Activated naive CD4-positive, alpha-beta T cell treated with Interleukin-2 at 50 U/mL for 16 hours (primary cell): ENCODE measurements around the gene LAMA5.

ENCODE experiments used
- DNase-seq: peaks from one replicate; pipeline ENCODE4 v3.0.0-alpha.2; 2020

LAMA5 gene

DNA sequence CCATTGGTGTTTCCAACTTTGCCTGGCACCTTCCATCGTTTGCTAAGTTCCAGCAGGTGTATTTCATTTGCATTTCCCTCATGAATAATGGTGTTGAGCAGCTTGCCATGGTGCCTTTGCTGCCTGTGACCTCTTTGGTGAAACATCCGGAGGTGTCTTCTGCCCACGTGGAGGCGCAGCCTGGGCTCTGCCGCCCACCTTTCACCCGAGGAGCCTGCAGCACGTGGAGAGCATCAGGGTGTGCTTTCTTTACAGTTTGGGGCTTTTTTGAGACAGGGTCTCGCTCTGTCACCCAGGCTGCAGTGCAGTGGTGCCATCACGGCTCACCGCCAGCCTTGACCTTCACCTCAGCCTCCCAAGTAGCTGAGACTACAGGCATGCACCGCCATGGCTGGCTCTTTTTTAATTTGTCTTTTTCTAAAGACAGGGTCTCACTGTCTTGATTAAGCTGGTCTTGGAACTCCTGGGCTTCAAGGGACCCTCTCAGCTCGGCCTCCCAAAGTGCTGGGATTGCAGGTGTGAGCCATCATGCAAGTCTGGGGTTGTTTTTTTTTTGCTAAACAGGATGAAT is 67.4 kb downstream of the LAMA5 start:
- DNase-seq = no peak

DNA sequence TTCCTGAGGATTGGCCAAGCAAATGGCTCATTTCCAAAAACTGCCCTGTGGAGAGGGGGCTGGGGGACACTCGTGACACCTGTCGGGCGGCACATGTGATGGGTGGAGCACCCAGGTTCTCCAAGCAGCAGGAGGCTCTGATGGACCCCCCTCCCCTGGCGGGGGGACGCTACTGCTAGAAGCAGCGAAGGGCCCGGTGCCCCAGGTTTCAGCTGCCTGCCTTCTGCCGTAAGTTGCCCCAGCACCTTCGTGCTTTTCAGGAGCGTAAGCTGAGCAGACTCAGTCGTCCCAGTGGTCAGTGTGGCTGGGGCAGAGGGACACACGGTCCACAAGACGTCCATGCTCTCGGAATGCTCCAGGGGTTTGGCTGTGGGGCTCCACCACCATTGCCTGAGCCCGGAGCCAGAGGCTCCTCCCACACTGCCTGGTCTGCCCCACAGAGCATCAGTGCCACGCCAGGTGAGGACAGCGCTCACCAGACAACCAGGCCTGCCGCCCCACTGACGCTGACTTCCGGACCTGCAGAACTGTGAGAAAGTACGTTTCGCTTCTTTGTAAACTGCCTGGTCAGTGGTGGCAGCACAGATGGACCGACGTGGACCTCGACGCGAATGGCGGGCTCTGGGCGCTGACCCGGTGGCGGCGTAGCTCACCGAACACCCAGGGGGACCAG is 68.4 kb downstream of the LAMA5 start:
- no peak for DNase-seq

DNA sequence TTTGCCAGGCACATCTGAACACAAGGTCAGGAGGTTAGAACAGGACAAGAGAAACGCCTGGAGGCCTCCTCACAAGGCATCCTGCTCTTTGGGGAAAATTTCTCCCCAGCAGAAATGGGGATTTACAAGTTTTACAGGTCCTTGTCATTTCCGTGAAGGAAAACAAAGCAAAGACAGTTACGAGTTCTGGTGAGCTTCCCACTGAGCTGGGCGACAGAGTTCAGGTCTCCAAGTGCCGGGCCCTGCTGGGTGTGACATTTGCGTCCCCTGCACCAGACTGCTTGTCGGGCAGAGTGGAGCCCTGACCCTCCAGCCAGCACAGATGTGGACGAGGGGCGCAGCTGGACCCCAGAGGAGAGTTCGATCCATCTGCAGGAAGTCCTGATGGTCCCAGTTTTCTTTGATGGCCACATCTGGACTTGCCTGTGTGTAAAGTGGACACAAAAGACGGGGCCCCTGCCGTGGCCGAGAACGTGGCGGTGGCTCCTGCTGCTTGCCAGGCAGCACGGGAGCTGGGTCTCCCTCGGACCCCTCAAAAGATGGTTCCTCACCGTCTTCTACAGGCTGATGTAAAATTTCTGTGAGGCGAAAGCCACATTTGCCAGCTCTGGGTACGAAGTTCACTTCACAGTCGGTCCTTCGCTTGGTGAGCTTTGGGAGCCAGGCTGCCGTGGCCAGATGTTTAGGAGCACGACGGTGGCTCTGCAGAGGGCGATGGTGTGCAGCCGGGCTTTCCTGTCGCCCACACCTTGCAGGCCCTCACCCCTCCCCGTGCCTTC is 69.5 kb downstream of the LAMA5 start:
- DNase-seq = no peak

DNA sequence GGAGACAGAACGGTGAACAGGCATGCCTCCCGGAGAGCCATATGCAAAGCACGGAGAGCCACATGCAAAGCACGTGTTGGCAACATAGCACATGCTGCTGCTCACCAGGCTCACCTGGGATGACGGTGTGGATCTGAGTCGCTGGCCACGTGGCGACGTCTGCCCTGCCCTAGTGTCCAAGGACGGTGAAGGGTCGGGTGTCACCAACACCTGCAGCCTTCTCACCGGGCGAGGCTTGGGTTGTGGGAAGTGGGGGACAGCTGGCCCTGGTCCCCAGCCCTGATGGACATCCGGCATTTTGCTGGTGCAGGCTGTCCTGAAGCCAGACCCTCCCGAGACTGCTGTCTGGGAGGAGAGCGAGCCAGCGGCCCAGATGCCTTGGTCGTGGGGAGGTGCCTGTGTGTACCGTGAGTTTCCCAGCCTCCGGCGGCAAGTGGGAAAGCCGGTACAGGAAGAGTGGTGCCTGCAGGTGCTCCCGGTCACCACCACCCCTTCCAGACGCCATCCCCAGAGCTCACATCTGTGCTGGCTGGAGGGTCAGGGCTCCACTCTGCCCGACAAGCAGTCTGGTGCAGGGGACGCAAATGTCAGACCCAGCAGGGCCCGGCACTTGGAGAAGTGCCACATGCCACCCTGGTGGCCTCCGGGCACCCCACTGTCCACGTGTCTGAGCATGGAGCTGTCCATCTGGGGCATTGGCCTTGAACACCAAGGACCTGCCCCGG is 70.2 kb downstream of the LAMA5 start:
- no peak for DNase-seq

DNA sequence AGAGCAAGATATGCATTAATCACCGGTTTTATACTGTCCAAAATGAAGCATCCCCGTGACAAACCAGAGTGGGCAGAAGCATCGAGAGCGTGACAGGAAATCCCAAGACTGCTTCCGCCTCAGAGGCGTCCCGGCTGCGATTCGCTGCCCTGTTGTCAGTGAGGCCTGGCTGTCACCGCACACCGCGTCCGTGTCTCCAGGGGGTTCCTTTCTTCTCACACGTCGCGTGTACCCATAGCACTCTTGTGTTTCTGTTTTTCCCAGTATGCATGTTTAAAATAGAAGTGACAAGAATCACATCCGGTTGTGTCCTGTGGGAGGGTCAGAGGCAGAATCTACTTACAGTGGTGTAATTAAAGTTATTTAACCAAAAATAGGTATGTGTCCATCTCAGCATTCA is 72.6 kb downstream of the LAMA5 start:
- DNase-seq = no peak

DNA sequence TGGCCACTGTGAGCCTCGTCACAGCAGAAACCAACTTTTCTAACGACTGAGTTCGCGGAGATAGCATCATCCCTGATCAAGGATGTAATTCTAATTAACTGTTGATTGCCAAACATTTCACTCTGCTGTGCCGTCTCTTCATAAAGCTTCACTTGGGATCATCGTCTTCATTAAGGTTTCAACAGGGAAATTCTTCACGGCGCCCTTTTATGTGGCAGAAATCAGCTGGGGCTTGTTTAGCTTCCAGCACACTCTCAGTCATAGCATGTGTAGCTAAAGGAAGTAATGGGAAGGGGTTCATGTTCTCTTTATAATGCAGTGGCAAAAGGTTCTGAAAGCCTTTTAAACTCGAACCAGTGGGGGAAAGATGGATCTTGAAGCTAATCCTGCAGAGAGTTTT is 73.2 kb downstream of the LAMA5 start:
- no peak for DNase-seq

DNA sequence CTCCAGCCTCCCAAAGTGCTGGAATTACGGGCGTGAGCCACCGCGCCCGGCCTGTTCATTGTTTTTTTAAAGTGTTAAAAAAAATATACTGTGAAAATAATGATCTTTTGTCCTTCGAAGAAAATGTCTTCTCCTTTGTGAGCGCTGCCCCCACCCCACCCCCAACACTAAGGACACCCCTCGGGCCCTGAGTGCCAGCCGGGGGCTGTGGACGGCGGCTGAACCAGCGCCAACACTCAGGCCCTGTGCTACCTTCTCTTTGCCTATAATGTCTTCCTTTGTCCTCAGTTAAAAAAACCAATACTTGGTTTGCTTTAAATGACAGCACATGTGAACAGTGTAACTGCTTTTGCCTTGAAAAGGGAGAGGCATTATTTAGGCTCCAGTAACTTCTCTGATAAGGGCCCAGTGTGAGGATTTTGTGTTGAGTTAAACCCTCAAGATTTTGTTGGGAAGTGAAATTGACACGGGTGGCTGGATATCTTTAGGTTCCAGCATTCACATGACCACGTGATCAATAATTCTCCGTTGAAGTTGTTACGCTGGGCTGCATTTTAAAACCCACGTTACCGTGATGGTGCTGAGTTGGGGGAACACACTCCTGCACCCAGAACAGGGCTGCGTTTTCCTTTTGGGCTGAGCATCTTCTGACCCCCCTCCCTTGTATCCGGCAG is 73.9 kb downstream of the LAMA5 start:
- no peak for DNase-seq

DNA sequence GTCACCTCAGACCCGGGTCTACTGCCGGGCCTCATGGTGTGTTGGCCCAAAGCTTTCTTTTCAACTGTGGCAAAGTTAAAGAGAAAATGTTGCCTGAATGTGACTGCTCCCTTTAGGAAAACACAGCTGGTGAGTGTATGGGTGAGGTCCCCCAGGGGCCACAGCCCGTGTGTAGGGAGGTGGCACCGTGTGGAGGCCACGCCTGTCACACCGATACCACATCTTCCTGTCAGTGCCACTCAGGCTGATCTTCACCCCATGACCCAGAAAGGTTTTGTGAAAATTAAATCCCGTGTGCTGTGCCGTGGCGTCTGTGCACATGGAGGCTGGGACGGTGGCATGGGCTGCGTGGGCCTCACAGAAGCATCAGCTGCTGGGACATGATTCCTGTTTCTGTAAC is 75.0 kb downstream of the LAMA5 start:
- no peak for DNase-seq

DNA sequence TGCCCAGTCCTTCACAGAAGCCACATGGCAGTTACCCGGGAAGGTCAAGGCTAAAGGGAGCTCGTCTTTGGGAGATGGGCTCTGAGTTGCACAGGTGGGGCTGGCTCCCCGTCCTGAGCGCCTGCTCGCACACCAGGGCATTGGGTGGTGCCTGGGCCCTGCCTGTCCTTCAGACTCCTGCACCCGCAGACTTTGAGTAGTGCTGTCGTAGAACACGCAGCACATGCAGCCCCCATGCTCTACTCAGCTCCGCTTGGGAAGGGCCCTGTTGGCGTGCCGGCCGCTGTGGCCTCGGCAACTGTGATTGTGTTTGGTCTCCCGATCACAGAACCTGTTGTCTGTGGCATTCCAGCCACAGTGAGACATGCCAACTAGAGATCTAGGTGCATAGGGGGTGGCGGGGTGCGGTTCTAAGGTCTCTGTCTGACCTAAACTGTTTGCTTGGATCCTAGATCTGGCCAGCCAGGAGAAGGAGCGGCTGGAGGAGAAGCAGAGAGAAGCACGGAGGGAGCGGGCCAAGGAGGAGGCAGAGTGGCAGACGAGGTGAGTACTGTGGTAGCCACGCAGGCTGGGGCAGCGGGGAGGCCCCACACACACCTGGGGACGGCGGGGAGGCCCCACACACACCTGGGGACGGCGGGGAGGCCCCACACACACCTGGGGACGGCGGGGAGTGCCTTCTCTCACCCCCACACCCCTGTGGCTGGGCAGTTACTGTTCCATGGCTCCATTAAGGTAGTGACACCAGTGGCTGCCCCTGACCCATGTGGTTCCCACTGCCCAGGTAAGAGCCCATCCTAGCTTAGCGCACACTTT is 75.7 kb downstream of the LAMA5 start:
- DNase-seq = no peak

DNA sequence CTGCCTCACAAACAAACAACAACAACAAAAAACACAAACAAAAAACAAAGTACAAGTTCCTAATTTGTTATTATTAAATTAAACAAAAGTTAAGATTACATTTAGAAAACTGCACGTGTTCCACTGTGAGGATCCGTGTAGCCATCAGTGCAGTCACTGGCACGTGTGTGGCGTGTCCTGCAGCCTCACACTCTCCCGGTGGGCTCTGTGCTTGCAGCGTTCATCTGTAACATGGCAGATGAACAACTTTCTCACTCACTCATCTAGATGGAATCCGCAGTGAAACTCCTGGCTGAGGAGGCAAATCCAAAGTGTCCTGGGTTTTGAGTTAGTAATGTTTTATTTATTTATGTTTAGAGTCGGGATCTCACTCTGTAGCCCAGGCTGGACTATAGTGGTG is 77.2 kb downstream of the LAMA5 start:
- DNase-seq = no peak

DNA sequence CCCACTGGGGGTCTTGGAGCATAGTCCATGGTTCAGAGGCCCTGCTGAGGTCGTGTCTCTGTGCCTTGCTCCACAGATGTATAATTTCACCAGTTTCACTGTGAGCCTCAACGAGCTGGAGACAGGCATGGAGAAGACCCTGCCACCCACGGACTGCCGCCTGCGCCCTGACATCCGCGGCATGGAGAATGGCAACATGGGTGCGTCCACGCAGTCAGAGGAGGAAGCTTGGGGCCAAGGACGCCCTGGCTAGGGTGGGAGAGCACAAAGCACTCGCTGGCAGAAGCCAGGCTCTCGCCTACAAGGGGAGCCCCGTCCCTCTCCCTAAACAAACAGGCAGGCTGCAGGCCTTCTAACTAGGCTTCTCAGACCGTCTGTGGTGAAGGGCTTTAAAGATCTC is 78.0 kb downstream of the LAMA5 start:
- DNase-seq = no peak

DNA sequence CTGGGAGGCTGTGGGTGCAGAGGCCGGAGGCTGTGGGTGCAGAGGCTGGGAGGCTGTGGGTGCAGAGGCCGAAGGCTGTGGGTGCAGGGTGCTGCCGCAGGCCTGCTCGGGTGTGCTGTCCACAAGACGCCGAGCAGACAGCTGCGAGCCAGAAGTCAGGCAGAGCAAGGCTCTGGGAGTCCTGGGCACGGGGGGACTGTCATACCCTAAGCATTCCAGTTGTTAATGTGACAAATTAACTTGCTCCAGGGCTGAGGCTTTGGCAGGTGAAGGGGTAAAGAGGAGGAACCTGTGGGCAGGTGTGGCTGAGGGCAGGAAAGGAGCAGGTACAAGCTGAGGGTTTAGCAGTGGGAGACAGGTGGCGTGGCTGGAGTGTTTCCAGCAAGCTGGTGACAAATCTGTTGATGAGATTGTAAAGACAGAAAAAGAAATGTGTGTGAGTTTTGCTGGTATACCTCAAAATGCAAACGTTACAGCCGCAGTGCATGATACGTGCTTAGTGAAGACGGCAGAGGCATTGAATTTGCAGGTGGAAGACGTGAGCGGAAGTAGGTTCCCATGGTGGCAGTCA is 78.5 kb downstream of the LAMA5 start:
- DNase-seq = no peak

DNA sequence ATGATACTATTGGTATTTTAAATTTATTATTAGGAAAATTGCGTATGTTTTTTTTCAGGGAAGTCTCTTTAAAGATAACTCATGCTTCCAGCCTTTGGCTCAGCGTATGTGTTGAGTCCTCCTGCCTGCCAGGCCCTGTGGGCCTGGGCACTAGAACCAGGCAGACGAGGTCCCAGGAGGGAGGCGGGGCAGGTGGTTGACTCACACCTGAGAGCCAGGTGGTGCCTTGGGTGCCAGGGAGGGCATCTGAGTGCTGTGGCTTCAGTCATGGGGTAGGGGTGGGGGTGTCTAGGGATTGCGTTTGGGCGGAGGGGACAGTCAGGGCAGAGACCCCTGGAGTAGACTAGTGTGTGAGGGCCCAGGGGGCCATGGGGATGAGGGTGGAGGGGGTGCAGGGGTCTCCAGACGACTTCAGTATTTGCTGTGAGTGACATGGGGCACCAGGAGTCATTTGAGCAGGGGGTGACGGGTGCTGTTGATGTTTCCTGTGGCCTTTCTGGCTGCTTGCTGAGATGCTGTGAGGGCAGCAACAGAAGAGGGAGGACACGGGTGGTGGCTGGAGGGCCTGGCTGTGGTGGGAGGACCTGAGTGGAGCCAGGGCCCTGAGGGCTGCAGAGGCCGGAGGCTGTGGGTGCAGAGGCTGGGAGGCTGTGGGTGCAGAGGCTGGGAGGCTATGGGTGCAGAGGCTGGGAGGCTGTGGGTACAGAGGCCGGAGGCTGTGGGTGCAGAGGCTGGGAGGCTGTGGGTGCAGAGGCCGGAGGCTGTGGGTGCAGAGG is 79.2 kb downstream of the LAMA5 start:
- no peak for DNase-seq

DNA sequence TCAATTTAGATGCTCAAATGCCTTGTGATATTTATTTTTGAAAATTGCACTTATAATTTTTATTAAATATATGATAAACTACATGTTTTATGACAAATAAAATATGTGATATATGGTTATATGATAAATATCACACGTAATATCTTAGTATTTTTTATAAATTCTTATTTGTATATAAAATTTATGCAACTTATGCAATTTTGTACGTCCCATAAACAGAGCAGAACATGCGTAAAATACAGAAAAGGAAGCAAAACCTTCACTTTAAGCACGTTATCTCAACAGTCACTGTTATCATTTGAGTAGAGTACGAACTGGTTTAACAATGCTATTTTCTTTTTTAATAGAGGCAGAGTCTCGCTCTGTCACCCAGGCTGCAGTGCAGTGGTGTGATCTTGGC is 80.0 kb downstream of the LAMA5 start:
- no peak for DNase-seq

DNA sequence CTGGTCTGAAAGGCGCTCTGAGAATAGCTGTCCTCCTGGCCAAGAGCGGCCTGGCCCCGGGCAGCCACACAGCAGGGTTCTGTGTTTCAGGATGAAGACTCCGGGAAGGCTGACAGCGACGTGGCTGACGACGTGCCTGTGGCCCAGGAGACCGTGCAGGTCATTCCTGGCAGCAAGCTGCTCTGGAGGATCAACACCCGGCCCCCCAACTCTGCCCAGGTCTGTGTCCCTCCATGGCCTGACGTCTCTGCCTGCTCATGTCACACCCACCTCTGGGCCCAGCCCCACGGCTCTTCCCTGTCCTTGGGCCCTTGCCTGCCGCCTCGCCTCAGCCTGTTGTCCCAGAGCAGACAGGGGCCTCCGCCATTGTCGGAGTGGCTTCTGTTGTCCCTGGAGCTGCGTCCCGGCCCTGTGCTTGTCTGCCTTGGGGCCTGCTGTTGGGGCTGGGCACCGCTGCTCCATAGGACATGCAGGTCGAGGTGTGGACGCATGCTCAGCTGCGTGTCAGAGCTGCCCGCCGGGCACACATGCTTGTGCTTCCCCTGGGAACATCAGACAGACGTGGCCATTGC is 80.5 kb downstream of the LAMA5 start:
- DNase-seq = no peak

DNA sequence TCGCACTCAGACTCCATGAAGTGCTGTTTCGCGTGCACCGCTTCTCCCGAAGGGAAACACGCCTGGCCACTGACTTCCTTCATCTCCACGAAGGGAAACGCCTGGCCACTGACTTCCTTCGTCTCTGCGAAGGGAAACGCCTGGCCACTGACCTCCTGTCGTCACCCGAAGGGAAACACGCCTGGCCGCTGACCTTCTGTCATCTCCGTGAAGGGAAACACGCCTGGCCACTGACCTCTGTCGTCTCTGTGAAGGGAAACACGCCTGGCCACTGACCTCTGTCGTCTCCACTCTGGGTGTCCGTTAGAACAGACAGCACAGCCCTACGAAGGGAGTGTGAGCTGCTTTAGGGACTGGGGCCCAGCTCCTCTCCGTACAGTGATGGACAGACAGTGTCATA is 81.4 kb downstream of the LAMA5 start:
- no peak for DNase-seq

DNA sequence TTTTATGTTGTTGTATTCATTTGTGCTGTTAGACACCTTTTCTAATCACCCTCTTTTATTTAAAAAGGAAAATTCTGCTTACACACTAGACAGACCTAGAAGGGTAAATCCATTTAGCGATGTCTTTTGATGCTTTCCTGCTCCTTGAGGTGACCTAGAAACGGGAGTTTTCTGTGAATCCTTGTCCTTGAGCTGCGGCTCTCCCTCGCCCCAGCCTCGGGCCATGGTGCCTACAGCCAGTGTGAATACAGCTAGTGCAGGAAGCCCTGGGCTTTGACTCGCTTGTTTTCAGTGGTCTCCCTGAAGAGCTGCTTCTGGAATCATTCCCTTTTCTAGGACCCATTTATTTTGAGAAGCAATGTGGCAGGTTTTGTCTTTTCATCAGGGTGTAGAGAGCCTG is 82.0 kb downstream of the LAMA5 start:
- no peak for DNase-seq

DNA sequence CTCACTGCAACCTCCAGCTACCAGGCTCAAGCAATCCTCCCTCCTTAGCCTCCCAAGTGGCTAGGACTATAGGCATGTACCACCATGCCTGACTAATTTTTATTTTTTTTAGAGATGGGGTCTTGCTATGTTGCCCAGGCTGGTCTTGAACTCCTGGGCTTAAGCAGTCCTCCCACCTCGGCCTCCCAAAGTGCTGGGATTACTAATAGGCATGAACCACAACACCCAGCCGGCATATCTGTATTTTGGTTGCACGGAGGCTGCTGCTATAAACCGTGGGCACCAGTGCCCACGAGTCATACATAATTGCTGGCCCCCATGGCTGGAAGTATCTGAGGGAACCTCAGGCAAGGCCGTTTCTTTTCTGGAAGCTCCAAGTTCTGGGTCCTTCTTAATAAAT is 82.7 kb downstream of the LAMA5 start:
- no peak for DNase-seq

DNA sequence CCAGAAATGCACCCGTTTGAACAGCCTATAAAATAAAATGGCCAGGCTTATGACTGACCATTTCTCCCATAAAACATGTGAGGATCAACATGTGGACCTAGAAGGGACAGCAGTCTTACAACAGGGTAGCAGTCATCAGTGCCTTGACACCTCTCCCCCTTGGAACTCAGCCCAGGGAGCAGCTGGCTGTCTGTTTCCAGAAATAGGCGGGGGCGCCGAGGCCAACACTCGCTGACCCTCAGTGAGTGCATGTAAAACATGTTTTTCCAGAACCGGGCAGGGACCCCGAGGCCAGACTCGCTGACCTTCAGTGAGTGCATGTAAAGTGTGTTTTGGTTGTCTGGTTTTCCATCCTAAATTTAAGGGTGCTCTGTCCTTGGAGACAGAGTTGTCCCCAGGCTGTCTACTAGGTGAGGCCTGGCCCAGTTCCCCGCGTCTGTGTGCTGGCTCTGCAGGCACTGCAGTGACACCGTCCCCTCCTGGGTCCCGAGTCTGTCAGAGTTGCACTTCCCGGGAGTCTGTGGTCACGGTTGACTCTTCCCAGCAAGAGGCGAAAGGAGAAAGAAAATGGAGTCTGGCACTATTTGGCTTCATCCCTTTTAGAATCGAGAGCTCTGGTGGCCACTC is 84.1 kb downstream of the LAMA5 start:
- no peak for DNase-seq

DNA sequence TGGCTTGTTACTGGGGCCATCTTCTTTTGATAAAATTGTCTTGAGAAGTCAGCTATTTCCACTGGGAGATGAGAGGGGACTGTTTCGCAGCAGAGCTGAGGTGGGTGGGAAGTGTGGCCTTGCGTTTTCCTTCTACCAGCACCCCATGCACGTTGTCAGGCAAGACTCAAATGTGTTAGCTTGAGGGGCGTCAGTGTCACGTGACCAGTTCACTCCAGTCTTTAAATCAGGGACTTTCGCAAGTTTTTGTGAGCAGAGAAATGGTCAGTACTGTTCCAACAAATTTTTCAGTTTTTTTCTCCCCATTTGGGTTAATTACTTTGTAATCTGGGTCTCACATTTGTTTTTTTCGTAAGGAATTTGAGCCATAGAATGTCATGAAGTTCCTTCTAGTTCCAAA is 85.0 kb downstream of the LAMA5 start:
- DNase-seq = no peak
